GM12891 (cell line): ENCODE data around the gene RANBP3.

ENCODE experiments used
- DNase-seq: peaks from one replicate; pipeline ENCODE4 v3.0.0; 2011; ENCODE audit warnings: low spot score; ENCODE audit not compliant: insufficient read length
- FAIRE-seq: peaks from 2 replicates; lab custom pipeline; 2011; peaks lifted over from hg19 to GRCh38; lab: Jason Lieb, UNC
- PAX5 ChIP-seq: IDR thresholded peaks from 2 replicates; pipeline ENCODE4 v1.6.1; 2011; ENCODE audit warnings: low read length, moderate library complexity, mild to moderate bottlenecking; ENCODE audit not compliant: insufficient read depth, severe bottlenecking
- POLR2A ChIP-seq: IDR thresholded peaks from 2 replicates; pipeline ENCODE4 v1.6.1; 2011; ENCODE audit warnings: low read depth, low read length, control low read depth
- POLR2AphosphoS5 ChIP-seq: IDR thresholded peaks from 2 replicates; pipeline ENCODE4 v1.6.1; 2011; ENCODE audit warnings: low read depth, low read length, control low read depth
- POU2F2 ChIP-seq: IDR thresholded peaks from 2 replicates; pipeline ENCODE4 v1.6.1; 2011; ENCODE audit warnings: low read depth, mild to moderate bottlenecking, control low read depth, low read length, moderate library complexity
- SPI1 ChIP-seq: IDR thresholded peaks from 2 replicates; pipeline ENCODE4 v1.6.1; 2011; ENCODE audit warnings: low read depth, low read length, control low read depth
- TAF1 ChIP-seq: IDR thresholded peaks from 2 replicates; pipeline ENCODE4 v1.6.1; 2011; ENCODE audit warnings: low read depth, low read length, control low read depth

The RANBP3 gene

DNA sequence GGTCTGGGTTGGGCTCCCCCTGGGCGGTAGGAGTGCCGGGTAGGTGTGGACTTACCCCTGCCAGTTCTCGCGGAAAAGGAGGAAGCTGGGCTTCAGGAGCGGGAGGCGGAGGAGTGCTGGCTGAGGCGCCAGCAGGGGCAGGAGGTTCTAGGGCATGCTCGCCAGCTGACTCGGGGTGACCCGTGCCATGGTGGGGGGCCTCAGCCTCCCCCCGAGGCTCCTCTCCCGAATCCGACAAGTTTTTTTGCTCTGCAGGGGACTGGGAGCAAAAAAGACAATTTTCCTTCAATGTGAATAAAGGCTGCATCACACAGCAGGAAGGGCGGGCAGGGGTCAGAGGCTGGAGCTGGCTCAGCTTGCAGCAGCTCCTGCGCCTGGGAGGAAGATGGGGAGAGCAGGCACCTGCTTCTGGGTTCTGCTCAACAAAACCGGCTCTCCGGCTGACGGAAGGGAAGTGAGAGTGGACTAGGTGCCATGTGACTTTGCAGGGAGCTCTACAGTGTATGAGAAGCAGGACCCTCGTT is 26.5 kb downstream of the RANBP3 start:
- TF ChIP-seq POLR2A (no peak), TAF1 (no peak), POU2F2 (no peak), SPI1 (peak; percentile 94), POLR2AphosphoS5 (no peak), PAX5 (no peak)
- peak; percentile 94 for FAIRE-seq
- peak; percentile 52 for DNase-seq

DNA sequence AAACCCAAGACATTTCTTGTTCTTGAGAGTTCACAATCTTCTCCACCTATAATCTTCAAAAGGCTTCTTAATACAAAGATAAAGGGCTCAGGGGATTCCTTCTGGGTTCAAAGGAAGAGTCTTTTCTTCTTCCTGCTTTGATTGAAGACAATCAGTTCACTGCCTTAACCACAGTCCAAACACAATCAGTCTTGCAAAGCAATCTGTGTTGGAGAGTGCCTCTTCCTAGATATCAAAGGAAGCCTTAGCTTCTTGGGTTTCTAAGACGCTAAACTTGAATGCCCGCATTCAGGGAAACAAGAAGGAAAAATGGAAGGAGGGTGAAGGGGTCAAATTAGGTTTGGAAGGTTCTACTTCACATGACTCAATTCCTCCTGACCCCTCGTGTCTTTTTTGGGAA is 27.2 kb downstream of the RANBP3 start:
- TF ChIP-seq POLR2AphosphoS5: no peak
- 0 out of 2 replicates have a peak, but pooled peaks have one; percentile 15 for TF ChIP-seq TAF1
- DNase-seq (no peak), FAIRE-seq (peak; percentile 69)

DNA sequence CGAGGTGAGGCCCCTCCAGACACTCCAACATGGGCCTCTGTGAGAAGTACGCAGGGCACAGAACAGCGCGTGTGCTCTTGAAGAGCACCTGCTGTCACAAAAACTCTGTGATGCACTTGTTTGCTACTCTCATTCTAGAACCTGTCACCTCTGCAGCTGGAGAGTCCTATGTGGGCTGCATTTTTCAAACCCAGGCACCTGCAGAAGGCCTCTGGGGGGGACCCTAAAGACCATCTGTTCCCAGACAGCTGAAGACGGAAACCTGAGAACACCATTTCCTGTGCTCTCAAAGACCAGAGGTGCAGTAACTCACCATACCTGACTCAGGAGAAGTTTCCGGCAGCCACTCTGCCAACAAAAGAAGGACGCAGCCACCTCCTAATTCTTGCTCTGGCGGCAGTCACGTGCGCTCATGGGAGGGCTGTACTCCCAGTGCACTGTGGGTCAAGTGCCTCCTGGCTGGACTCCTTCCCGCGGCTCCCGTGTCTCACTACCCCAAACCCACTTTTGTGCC is 28.1 kb downstream of the RANBP3 start:
- FAIRE-seq (peak; percentile 5), DNase-seq (no peak)
- TF ChIP-seq POLR2A: no peak
- TF ChIP-seq PAX5: no peak
- no peak for TF ChIP-seq POLR2AphosphoS5
- TF ChIP-seq TAF1: no peak
- no peak for TF ChIP-seq SPI1
- TF ChIP-seq POU2F2: no peak

DNA sequence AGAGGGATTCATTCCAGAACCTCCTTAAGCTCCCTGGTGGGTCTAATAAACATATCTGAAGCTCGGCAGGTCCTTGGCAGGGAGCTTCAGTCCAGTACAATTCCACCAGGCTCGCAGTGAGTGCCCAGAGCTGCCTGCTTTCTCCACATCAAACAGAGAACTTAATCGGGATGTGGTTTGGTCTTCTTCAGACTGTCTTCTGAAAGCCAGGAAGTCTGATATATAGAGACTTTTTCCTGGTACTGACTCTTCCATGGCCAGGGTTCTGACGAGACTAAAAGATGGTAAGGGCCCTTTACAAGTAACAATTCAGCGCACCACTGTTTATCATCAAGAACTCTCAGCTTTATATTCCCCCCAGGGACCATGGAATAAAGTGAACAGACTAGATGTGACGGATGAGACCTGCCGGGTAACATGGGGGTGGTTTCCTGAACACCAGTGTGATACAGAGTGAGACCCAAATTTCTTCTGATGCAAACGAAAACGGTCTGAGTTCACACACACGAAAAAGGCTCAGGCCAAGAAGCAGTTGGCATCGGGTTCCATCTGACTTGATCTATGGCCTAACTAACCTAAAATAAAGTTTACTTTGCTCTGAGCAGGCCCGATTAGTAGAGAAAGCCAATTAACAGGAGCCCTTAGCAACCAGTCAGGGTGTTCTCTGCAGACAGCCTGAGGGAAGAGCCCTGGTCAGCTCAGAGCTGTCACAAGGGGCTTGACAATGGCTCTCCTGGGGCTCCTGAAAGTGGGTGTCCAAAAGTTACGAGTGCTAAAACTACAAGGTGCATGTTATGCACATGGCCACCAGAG is 29.0 kb downstream of the RANBP3 start:
- DNase-seq (no peak), FAIRE-seq (no peak)
- TF ChIP-seq TAF1 (no peak), POLR2A (no peak), PAX5 (no peak), SPI1 (no peak), POU2F2 (no peak), POLR2AphosphoS5 (no peak)

DNA sequence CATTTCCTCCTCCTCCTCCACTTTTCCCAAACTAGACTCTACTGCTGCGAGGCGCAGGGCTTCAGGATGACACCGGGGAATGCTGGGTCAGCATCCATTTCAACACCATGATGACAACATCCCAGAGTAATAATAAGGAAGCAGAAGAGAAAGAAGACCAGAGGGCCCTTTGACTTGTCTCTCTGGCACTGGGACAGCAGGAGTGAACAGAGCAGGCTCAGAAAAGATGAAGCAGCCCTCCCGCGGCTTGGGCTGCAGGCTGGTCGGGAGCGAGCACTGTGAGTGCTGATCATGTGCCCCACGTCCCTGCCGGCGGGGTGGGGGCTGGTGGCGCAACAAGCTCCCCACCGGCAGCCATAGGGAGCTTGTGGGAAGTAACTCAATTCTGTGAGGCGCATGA is 30.5 kb downstream of the RANBP3 start:
- FAIRE-seq (no peak), DNase-seq (no peak)
- TF ChIP-seq TAF1 (no peak), SPI1 (no peak), PAX5 (no peak), POU2F2 (no peak), POLR2AphosphoS5 (no peak), POLR2A (no peak)

DNA sequence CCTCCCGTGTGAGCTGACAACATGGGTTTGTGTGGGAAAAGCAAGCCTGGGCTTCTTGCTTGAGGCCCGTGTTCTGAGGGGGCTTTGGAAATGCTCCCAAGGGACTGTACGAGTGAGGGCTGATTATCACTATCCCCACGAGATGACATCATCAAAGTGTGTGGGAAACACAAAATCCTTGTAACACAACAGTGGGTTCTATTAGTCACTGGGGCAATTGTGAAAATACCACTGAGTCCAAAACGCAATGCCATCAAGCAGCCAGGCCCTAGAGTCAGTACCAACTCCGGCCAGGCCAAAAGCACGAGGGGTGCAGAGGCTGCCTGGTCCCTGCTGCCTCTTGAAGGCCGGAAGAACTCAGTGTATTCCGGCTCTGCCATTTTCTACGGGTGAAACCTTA is 34.3 kb downstream of the RANBP3 start:
- TF ChIP-seq POU2F2 (no peak), SPI1 (no peak), POLR2AphosphoS5 (no peak), TAF1 (no peak), PAX5 (no peak), POLR2A (no peak)
- no peak for FAIRE-seq
- DNase-seq: no peak

DNA sequence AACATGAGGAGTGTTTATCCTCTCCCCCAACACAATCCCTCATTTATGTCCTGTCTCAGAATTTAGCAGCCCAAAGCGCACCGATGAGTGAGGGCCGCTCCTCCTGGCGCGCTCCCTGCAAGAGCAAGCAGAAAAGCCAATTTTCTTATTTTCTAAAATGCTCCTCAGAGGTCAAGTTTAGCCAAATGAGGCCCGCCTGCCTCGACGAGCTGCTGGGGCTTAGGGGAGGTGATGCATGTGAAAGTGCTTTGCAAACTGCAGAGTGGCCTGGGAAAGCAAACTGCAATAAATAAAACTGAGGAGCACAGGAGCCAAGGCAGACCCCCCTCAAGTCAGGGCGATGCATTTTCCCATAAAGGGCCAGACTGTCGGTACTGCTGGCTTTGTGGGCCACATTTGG is 34.9 kb downstream of the RANBP3 start:
- no peak for DNase-seq
- no peak for TF ChIP-seq TAF1
- TF ChIP-seq PAX5: no peak
- no peak for TF ChIP-seq POU2F2
- no peak for TF ChIP-seq POLR2A
- TF ChIP-seq SPI1: no peak
- no peak for TF ChIP-seq POLR2AphosphoS5
- FAIRE-seq: no peak

DNA sequence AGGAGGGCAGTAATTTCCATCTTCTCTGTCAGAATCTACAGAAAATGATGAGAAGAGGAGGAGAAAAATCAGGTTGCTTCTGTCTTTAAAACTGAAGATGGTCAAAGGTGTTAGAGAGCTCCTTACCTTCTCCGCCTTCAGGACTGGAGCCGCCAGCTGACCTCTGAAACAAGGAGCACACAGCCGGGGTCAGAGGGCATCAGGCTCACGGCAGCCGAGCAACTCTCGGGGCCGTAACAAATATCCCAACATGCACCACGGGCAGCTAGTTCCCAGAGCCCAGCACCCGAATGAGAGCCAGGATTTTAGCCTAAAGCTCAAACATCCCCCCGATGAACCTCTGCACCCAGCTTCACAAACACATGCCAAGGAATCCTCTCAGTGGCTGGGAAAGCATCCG is 36.3 kb downstream of the RANBP3 start:
- DNase-seq (no peak), FAIRE-seq (no peak)
- TF ChIP-seq POLR2A (no peak), TAF1 (no peak), SPI1 (no peak)

DNA sequence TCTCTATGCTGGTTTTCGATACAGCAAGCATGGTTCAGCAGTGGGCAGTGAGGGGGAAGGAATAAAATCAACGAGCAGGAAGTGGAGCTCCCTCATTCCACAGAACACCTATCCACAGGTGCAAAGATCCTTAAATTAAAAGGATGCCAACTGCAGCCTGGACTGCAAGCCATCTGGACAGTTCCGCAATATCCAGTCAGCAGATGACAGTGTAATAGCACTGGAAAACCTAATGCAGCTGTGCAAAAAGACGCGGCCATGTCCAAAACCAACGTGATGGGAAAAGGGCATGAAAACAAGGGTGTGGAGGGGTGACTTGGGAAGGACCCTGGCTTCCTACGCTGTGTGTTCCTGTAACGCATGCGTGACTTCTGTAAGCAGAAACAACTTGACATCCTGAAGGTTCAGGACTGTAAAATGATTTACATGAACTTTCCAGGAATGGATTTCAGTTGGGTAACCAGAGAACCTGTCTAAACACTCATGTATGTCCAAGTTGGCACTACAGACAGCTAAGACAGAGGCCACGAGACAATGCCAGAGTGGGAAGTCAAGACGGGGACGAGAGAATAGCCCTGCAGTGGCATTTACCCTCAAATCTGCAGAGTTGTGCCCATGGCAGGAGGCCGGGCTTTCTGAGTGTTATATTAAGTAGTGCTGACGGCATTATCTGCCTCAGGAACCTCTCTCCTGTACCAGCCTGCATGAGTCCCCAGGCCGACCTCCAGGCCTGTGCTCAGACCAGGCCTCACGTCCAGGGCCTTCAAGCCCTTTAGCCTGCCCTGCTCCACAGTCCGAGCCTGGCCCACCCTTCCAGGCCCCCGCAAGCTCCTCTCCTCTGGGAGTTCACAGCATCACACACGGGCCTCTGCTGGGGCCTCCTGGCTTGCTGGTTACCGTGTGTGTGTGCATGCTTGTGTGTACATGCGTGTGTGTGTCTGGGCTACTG is 37.4 kb downstream of the RANBP3 start:
- DNase-seq (no peak), FAIRE-seq (no peak)
- TF ChIP-seq POLR2A: no peak
- TF ChIP-seq PAX5: no peak
- no peak for TF ChIP-seq TAF1
- no peak for TF ChIP-seq POU2F2
- no peak for TF ChIP-seq SPI1
- TF ChIP-seq POLR2AphosphoS5: no peak
